NOMO-1 treated with DMSO at 0.1 percent for 48 hours (cell line): ENCODE data around the gene GSS.
A peak's percentile ranks its signal among the peaks of the same experiment; 100 is the strongest.

Experiments used
- DNase-seq: peaks from one replicate; lab custom pipeline; 2025; ENCODE audit not compliant: unreplicated experiment; lab: John Stamatoyannopoulos, UW

GSS gene

DNA sequence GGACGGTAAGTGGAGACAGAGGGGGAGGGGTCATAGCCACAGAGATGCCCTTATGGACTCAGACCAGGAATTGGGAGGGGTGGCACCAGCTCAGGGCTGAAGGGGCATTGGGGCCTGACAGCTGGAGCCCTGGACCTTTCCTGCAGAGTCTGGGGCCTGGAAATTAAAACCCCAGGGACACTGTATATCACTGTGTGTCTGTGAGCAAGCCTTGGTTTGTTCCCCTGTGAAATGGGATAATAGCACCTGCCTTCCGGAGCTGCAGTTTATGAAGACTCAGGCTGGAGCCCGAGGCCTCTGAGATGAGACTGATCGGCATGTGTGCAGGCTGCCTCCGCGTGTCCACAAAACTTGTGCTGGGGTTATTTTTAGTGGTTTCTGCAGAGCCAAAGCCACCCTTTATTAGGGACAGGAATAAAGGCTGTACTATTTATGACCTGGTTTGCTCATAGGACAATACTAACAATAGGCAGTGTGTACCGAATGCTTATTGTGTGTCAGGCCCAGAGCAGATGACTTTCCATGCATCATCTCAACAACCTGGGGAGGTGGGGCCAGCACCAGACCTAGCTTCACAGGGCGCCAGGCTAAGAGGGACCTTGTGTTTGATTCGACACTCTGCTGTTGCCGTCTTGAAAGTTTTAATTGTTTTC lies 22.6 kb upstream of the GSS start:
- no peak for DNase-seq

DNA sequence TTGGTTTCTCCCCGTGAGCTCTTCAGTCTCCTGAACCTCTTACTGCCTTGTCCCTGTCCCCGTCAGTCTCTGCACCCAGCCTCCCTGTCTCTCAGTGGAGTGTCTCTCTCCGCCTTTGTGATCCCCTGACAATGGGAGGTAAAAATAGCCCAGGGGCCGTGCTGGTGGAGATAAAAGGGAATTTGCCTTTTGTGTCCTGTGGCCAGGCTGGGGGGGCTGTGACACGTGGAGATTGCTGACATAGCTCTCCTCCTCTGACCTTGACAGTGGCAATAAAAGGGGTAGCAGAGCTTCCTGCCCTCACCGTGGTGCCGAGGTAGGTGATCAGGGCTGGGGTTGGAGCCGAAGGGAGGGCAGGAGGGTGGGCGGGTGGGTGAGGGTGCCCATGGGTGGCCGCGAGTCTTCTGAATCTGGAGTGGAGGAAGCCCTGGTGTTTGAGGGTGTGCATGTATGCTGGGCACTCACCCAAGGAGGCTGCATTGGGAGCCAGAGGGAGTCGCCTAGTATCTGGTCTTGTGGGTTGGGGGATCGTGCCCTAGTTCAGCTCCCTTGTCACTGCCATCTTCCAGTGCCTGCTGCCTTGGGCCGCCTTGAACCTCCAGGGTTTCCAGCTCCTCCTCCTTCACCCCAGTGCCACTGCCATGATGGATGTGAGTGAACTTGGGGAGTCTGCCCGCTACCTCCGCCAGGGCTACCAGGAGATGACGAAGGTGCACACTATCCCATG lies 21.9 kb upstream of the GSS start:
- no peak for DNase-seq

DNA sequence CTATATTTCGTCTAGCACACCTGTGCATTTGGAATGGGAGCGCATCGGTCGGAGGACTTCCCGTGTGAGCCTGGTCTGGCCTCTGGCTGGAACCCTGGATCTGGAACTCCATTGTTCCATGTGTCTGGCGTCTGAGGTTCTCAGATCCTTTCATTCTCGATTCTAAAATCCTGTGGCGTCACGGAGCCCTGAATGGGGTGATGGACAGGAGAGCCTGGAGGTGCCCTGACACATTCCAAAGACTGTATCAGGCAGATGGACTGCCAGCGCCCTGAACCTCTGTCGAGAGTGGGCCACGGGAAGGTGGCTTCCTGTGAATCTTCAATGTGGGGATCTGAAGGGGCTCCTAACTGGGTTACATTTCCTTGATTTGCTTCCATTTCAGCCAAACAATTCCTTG lies 20.7 kb upstream of the GSS start:
- DNase-seq = no peak

DNA sequence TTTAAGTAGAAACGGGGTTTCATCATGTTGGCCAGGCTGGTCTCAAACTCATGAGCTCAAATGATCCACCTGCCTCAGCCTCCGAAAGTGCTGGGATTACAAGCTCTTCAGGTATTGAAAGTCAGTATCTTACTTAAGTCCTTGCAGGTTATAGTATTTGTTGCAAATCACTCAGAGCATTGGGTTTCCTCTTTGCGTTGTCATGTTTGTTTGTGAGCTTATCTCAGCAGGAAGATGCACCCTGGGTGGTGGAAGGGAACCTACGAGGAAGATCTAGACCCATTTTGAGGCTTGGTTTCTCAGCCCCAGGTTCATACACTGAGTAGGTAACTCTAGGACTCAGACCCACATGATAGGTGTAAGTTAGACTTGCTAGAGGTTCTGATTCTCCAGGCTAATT lies 18.6 kb upstream of the GSS start:
- DNase-seq = no peak

DNA sequence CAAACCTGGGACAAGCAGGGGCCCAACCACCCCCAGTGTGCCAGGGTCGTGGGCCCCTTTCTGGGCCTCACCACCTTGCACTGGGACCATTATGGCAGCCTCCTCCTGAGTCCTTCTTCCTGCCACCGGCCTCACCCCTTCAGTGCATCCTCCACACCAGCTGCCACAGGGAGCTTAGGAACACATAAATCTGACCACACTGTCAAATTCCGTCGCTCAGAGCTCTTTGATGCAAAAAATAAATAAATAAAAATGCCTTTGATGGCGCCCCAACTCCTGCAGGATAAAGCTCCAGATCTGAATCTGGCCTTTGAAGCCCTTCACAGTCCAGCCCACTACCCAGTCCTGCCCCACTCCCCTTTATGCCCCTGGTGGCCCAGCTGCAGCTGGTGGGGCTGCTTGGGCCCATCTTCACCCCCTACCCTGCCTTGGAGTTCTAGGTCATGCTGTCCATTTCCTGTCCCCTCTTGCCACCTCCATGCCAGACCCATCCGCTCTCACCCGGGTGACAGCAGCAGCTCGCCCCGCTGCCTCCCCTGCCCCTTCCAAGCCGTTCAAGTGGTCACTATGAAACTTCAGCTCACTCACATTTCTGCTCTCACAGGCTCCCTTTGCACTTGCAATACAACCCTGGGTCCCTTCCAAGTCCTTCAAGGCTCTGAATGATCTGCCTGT lies 16.1 kb upstream of the GSS start:
- no peak for DNase-seq

DNA sequence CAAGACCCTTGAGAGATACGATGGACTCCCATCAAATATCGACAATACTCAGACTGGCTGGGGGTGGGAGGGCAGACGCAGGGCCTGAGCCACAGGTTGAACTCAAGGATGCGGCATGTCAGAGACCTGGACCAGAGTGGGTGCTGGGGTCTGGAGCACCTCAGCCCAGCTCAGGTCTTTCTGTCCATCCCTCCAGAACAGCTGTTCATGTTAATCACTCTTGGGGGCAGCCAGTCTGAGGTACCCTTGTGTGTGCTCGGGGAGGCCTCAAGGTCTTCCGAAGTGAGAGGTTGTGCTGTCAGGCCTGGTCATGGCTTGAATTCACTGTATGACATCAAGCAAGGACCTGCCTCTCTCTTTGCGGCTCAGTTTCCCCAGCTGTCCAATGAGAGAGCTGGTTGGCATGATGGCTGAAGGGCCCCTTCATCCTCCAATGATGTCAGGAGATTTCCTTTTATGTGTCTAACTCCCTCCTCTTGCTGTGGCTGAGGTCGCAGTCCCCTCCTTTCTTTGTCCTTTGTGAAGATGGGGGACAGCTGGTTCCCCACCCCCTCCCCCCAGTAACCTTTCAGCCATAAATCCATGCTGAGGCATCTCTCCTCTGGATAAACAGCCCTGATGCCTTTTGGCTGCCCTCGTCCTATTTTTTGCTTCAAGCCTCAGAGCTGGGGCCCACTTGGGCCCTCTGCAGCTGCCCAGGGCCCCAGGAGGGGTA lies 15.4 kb upstream of the GSS start:
- no peak for DNase-seq

GRCh38 chr20:34970193-34970840 lies 14.7 kb upstream of the GSS start:
- DNase-seq = no peak

DNA sequence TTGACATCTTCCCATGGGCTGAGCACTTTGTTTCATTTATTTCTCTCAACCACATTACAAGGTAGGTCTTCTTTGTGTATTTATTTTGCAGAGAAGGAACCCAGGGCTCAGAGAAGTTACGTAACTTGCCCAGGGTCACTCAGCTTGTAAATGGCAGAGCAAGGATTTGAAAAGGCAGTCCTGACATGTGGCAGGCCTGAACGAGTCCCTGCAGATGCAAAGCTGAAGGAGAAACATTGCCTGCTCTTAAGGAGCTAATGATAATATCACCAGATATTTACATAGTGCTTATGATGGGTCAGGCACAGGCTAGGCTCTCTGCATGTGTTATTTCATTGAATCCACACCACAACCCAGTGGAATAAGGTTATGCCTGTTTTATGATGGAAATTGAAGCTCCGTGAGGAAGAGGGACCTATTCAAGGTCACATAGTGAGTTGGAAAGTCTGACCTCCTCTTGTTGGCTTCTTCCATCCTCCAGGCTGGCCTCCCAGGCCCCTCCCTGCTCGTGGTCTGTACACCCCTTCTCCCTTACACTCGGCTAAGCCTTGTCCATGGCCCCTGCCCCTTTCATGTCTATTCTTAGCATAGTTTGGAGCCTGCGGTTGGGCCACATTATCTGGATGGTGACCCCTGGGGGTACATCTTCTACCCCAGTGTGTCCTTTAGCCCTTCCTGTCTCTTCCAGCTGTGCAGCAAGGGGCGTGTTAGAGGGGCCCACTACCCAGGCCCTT lies 12.6 kb upstream of the GSS start:
- DNase-seq = no peak

DNA sequence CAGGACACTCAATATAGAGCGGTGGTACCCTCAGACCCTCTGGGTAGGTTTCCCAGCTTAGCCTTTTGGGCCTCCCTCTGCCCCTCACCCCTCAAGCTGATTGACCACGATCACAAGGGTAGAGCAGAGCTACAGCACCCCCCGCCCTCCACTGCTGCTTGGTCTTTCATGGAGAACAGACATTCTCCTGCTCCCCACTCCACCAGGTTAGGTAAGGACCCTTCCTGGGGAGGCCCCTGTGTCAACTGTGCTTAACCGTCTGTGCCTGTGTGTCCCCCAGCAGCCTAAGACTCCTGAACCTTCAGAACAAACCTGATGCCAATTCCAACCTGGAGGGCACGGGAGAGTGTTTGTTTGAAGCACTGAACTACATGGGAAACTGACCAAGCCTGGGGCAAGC lies 11.8 kb upstream of the GSS start:
- no peak for DNase-seq

GRCh38 chr20:34965051-34965450 lies 9.4 kb upstream of the GSS start:
- no peak for DNase-seq

DNA sequence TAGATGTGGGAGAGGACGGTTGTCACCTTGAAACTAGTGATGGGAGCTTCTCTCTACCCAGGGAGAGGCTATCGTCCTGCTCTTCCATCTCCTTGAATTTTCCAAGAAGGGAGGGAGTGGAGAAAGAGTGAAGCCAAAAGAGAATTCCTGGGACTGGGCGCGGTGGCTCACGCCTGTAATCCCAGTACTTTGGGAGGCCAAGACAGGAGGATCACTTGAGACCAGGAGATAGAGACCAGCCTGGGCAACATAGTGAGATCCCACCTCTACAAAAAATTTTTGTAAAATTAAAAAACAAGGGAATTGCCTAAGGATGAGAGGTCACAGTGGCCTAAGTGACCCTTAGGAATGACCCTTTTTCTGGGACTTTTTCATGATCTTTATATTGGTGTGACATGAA lies 8.9 kb upstream of the GSS start:
- no peak for DNase-seq

DNA sequence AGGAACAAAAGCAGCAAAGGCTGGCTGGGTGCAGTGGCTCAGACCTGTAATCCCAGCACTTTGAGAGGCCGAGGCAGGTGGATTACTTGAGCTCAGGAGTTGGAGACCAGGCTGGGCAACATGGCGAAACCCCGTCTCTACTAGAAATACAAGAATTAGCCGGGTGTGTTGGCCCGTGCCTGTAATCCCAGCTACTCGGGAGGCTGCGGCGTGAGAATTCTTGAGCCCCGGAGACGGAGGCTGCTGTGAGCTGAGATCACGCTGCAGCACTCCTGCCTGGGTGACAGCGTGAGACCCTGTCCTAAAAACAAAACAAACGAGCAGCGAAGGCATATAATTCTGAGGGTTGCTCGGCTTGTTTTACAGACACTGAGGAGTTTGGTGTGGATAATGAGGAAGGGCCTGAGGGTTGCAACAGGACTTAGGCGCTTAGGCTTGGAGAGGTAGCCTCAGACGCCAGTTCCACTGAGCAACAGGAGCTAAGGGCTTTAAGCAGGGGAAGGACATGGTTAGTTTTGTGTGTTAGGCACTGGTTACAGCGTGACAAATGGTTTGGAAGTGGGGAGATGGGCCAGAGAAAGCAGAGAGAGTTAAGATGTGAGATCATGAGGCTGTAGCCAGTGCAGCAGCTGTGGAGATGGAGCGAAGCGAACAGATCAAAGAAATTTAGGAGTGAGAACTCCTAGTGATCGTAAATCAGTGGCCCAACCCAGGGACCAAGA lies 1.3 kb upstream of the GSS start:
- DNase-seq = no peak

- DNase-seq = no peak
Observed at GRCh38 chr20:34956041-34956458, 444 bp upstream of the GSS start.

GRCh38 chr20:34954904-34955230 lies 739 bp downstream of the GSS start:
- DNase-seq = peak; percentile 41

GRCh38 chr20:34953960-34954359 lies 1.6 kb downstream of the GSS start:
- no peak for DNase-seq

- DNase-seq = no peak
Observed at GRCh38 chr20:34952671-34953070, 2.9 kb downstream of the GSS start.

DNA sequence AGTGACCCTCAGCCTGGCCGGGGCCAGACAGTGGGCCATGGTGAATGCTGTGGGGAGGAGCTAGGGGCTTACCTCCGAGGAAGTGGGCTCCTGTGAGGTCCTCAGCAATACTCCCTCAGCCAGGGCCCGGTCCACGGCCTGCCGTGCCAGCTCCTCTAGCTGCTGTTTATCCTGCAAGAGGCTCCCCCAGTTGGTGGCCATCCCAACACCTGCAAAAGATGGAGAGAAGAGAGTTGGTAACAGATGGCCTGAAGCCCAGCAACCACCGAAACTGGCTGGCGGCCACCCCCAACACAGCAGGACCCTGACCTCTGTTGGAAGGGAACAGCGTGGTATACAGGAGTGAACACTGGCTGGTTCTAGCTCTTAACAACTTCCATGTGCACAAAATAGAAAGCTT lies 4.0 kb downstream of the GSS start:
- DNase-seq = no peak

DNA sequence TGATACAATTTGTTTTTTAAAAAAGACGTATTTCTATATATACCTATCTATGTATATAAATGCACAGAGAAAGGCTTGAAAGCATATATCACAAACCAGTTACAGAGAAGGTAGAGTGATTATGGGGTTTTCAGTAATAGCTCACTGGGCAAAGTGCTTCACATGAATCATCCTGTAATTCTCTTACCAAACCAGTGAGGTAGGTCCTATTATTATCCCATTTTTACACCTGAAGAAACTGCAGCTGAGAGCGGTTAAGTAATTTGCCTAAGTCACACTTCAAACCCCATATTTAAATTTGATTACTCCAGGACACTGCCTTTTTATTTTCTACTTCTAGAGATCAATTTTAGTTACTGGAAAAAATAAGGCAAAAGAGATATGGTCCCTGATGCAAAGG lies 4.4 kb downstream of the GSS start:
- DNase-seq = no peak

DNA sequence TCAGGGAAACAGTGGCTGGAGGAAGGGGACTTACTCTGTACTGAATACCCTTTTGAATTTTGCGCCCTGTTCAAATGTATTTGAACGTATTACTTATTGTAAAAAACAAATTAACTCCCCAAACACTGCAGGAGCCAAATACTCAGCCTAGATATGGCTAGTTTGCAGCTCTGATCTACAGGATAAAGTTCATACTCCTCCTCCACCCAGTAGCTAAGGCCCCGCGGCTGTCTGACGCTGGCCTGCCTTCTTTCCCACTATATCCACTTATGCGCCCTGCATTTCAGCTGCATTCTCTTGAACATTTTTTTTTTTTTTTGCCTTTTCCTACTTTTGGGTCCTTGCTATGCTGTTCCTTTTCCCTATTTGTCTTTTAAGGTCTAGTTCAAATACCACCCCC lies 6.5 kb downstream of the GSS start:
- no peak for DNase-seq

- no peak for DNase-seq
Observed at GRCh38 chr20:34948030-34948429, 7.6 kb downstream of the GSS start.
